T-helper 1 cell treated with Interleukin-12 subunit alpha and Interleukin-12 subunit beta and Interleukin-4 antibody, amounts not matched to agents 30 ng/mL and 1 ng/mL, for 36 hours (primary cell): Measurements from ENCODE around the gene ELF4. TPM values are rescaled to one million over a fixed set of nuclear protein-coding genes. Genes with fewer than 3 reads are reported as not detected.
"Not testable (repeated sequence)": the region's sequence is repeated elsewhere in the genome, so short reads cannot be mapped to it uniquely, and the experiment has no call there.

ENCODE experiments used
- intact Hi-C: fragments of 100-400 bp; cut with micrococcal nuclease; formaldehyde crosslinking; loops from one replicate; pipeline ENCODE4 v1.15.1; 2024
- total RNA-seq: library from RNA; stranded (reverse); gene quantifications from 2 replicates; pipeline ENCODE4 v1.2.3, GENCODE V29; 2022

Gene ELF4
- total RNA-seq, 1 donor from 2014 or later, result 39.3 TPM

DNA sequence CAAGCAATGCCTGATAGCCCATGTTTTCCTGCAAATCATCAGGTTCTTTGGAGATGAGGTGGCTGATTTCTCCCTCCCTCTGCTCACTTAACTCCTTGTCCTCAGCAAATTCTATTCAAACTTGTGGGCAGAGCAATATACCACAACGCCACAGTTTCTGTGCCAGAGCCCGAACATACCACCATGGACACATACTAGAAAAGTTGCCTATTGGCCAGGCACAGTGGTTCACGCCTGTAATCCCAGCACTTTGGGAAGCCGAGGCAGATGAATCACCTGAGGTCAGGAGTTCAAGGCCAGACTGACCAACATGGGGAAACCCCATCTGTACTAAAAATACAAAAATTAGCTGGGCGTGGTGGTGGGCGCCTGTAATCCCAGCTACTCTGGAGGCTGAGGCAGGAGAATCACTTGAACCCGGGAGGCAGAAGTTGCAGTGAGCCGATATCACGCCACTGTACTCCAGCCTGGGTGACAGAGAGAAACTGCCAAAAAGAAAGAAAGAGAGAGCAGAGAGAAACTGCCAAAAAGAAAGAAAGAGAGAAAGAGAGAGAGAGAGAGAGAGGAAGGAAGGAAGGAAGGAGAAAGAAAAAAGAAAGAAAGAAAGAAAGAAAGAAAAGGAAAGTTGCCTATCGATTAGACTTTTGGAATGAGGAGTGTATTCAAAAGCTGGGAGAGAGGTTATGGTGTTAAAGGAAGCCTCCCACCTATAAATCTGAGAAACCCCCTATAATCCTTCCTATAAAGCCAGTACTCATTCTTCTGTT lies 5.0 kb upstream of the ELF4 start:
- intact Hi-C loops, result not testable (repeated sequence)

DNA sequence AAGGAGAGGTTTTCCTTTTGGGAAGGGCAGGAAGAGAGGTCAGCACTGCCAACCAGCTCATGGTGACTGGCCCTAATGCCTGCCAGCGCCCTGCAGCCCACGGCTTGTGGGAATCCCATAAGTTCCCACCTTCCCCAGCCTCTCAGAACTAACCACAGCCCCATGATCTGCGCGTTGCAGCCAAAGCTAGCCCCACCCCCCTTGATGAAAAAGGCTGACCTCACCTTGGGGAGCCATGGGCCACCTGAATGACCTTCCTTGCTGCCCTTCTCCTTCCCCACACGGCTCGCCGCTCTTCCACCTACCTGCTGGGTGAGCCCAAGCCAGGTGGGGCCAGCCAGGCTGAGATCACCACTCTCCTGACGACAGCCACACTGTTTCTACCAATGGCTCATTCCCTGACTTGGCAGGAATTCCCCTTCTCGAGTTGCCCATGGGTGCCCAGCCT lies 3.9 kb upstream of the ELF4 start:
- intact Hi-C loops, result no loop called here

DNA sequence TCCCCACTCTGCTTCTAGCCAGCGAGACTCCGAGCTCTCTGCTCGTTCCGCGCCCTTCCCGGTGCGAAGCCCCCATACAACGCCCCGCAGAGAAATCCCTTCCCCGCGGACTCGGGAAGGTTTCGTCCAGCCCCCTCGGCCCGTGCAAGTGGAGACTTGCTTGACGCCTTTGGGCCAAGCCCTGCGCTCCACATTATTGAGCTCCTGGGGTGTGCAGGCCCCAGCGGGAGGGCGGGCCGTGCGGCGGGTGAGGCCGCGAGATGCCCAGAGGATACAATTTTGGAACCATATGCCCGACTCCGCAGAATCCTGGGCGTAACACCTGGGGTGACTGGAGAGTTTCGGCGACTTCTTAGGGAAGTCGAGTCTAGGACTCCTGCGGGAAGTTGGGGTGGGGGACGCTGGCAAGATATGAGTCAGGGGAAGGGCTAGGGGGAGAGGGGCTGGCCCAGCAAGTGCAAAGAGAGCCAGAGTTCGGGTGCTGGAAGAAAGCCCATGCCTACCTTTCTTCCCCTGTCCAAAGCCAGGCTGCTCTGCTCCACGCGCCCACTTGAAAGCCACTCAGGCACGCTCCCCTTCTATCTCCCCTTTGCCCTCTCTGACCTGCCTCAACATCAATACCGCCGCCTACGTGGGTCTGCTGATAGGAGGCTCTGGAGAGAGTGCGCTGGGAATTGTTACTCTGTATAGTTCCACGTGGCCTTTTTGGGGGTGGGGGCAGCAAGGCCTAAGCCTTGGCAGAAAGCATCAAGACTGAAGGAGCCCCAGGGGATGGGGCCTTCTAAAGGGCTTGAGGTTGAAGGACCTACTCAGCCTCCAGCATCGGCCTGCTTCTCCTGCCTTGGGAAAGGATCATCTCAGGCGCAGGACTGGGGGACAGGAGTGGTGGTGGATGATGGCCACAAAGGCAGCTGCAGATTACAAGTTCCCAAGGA lies 1.2 kb upstream of the ELF4 start:
- intact Hi-C loops, result no loop called here

DNA sequence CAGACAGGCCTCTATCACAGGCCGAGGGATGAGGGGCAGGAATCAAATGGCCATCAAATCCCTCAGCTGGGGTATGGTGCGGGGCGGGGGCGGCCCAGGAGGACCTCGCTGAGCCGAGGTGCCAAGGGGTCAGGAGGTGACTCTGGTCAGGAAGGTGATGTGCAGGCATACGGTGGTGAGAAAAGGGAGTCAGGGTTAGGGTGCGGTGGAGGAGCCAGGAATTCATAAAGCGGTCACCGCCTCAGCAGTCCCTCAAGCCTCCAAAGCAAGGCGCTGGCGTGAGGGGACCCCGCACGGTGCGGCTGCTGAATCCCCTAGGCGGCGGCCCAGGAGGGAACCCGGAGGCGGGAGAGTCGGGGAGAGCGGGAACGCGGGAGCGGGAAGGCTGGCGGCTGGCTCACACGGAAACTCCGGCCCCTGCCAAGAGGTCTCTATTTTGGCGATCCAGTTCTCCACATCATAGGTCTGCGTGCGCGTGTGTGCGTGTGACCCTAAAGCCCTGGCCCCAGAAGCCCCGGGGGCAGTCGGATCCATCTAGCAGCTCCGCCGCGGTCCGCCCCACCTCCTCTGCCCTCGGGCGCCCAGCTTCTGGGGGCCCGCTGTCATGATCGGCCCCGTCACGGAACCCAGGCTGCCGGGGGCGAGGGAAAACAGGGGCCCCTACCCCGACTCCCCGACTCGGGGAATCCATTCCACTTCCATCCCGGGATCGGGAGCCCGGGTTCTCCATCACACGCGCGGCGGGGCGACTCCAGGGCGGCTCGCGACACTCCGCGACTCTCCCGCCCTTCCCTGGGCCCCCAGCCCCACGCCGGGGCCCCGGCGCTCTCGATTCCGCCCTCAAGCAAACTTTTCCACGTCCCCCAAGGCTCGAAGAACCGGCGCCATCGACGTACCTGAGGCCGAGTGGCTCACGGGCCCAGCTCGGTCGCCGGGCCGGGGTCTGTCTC lies 593 bp downstream of the ELF4 start:
- intact Hi-C loops, result loop anchor here (1.0 to 2.0 kb wide), 4 partner anchors 17 to 159 kb away; partner anchors contain the start of genes AIFM1 and ZNF280C

DNA sequence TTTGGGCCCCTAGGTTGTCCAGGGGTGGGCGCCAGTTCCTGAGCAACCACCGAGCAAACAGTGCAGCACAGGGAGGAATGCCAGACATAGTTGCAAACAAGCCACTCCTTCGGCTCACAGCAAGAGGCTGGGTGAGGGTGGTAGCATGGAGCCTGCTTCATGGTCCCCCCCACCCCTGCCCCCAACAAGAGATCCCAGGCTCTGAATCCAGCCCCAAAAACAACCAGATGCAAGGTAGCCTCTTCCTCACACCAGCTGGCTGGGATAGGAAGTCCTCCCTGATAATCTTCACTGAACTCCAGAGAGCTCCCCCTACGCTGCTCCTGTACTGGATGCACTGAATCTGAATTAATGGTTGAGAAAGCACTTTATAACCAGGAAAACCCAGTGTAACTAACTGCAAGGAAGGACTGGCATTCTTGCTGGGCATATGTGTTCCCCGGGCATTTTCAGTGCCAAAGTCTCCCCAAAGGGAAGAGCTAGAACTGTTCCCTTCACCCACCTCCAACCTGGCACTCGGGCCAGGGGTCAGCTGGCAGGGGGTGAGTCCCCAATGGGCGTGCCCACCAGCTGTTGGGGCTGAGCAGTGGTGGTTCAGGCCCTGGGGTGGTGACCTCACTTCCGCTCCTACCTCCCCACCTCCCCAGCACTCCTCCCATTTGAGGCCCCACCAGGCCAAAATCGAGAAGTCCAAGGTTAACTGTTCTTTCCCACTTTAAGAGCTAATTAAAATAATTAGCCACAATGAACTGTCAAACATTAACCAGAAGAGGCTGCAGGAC lies 1.5 kb downstream of the ELF4 start:
- intact Hi-C loops, result loop anchor here (1.0 to 2.0 kb wide), 4 partner anchors 17 to 159 kb away; partner anchors contain the start of genes AIFM1 and ZNF280C

DNA sequence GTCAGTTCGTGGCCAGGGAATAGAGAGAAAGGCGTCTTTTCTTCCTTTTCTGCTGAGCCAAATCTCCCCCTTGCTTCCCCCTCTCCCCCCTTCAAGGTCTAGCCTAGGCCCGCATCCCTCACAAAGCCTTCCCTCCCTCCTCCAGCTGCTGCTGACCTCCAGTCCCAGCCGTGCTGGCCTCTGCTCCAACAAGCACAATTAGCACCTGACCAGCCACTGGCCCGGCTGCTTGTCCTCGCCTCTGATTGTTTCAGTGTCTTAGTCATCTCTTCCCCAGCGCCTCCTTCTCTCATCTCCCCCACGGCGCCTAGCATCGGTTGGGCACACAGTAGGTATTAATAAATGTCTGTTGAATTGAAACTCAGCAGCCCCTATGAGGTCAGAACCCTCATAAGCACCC lies 4.2 kb downstream of the ELF4 start:
- intact Hi-C loops, result no loop called here

- intact Hi-C loops, result no loop called here
Measured at GRCh38 chrX:130105244-130105643, 5.1 kb downstream of the ELF4 start.

DNA sequence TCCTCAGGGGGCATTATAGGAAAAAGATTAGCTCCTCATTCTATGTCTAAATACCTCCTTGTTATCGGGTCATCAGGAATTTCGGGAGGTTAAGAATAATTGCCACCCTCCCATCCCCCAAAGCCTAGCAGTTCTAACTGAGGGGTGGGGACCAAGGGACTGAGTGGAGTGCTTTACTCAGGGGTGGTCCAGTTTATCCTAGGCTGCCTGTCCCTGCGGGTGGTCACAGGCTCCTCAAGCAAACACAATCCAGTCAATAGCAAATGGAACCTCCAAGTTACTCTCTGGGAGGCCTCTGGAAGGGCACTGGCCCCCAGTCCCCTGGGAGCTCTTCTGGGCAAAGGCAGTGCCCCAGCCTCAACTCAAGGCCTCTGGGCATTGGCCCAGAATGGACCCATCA lies 6.7 kb downstream of the ELF4 start:
- intact Hi-C loops, result no loop called here

DNA sequence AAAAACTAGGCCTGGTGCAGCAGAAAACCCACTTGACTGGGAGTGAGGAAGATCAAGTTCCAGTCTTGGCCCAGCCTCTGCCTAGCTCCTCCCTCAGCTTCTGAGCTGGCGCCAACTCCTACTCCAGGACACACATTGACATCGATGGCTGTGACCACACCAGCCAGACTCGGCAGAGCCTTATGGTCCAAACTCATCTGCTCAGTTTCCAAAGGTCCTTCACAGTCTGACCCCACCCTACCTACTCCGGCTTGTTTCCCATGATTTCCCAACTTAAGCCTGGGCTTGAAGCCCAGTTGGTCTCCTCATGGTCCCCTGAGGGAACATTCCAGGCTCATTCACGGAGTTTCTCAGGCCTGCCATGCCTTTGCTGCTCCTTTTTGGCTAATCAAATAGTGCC lies 10.1 kb downstream of the ELF4 start:
- intact Hi-C loops, result no loop called here

DNA sequence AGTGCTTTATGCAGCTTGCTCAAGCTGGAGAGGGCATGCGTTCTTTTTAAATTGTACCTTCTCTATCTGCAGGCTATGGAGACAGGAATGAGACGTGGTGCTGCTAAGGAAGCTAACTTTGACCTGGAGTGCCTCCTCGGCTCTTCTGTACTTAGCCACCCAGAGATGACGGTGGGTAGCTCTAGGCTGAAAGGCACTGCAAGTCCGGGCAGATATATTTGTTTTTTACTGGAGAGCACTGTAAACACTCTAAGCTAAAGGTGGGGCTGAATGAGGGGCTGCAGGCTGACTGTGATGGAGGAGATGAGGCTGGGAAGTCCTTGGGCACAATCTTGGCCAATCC lies 12.1 kb downstream of the ELF4 start:
- intact Hi-C loops, result no loop called here

GRCh38 chrX:130097507-130098209 lies 12.6 kb downstream of the ELF4 start:
- intact Hi-C loops, result no loop called here

- intact Hi-C loops, result no loop called here
Measured at GRCh38 chrX:130095249-130096030, 14.9 kb downstream of the ELF4 start.

GRCh38 chrX:130094696-130095095 lies 15.6 kb downstream of the ELF4 start:
- intact Hi-C loops, result no loop called here

GRCh38 chrX:130093271-130093670 lies 17.0 kb downstream of the ELF4 start:
- intact Hi-C loops, result no loop called here

DNA sequence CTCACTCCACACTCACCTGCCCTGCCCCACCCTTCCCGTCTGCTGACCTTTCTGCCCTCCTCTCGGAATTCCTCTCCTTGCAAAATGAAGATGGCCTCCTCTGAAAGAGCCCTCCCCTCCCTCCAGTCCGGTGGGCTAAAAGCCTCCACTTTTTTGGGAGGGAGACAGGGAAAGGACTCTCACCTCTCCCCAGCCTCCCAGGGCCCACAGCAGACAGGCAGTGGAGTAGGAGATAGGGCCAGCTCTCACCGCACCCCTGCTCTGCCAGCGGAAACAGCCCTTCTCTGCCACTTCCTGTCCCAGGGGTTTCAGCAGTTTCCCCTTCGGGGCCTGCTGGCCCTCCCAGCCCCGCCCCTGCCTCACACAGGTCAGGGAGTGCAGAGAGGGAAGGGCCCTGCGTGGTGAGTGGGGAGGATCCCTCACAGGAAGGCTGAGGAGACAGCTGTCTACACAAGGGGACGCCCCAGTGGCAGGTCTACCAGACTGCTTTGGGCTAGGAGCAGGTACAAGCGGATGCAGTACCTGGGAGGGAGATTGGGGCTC lies 18.2 kb downstream of the ELF4 start:
- intact Hi-C loops, result loop anchor here (1.0 kb wide), 3 partner anchors 10 to 28 kb away; no protein-coding TSS in a partner anchor

- intact Hi-C loops, result no loop called here
Measured at GRCh38 chrX:130090364-130090763, 19.9 kb downstream of the ELF4 start.

DNA sequence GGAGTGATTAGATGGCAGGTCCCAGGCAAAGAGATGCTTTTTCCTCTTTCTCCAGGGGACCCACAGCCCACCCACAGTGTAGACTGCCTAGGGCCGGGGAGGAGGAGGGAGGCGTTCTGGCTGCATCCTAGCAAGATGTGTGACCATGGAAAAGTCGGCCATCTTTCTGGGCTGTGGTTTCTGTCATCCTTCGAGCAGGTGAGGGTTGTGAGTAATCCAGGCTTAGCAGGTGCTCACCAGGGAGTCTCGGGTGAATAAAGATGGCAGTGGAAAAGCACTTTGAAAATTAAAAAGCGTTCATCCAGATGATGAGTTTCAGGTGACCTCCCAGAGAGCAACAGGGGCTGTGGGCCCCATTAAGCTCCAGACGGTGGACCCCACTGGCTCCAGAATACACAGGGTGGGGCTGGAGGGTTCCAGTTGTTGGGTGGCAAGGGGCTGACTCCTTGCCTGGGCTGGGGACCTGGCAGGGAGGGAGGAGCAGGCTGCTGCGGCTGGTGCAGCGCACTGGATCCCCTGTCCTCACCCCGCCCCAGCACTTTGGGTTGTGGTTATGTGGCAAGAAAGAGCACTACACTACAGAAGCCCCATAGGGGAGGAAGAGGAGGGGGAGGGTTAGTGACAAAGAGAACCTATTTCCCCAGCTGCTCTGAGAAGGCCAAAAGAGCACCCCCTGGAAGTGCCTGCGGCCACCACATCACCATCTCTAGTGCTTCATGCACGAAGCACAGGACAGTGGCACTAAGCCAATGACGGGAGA lies 23.7 kb downstream of the ELF4 start:
- intact Hi-C loops, result loop anchor here (1.0 to 10.0 kb wide), 4 partner anchors 80 to 1728 kb away; partner anchors contain the start of gene RBMX2
